GM10847 (cell line): ENCODE measurements around the gene ZBTB40.

ENCODE experiments used
- POLR2A ChIP-seq: IDR thresholded peaks from 2 replicates; pipeline ENCODE4 v1.6.1; 2011; ENCODE audit not compliant: insufficient read length; ENCODE audit errors: extremely low read depth

Gene ZBTB40

GRCh38 chr1:22540337-22540736, 88.7 kb downstream of the ZBTB40 start:
- TF ChIP-seq POLR2A: no peak

DNA sequence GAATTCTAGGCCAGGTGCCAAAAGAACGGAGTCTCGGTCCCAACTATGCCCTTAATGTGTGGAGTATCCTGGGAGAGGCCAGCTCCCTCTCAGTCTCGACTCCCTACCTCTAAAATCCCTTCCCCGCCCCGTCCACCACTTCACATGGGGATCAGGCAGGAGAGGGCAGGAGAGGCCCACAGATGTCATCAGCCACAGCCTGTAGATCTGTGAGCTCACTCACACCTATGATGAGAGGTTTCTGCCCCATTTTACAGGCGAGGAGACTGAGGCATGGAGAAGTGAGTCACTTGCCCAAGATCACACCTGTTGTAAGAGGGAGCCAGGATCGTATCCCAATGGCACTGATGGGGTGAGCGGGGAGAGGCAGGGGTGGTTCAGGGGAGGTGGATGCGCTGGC, 91.2 kb downstream of the ZBTB40 start:
- no peak for TF ChIP-seq POLR2A

GRCh38 chr1:22543679-22544078, 92.0 kb downstream of the ZBTB40 start:
- no peak for TF ChIP-seq POLR2A

- TF ChIP-seq POLR2A: no peak
These were observed 93.0 kb downstream of the ZBTB40 start for GRCh38 chr1:22544606-22545005.

GRCh38 chr1:22545141-22545540, 93.5 kb downstream of the ZBTB40 start:
- TF ChIP-seq POLR2A: no peak

GRCh38 chr1:22547186-22547817, 95.7 kb downstream of the ZBTB40 start:
- no peak for TF ChIP-seq POLR2A

GRCh38 chr1:22547818-22548462, 96.3 kb downstream of the ZBTB40 start:
- no peak for TF ChIP-seq POLR2A

- TF ChIP-seq POLR2A: no peak
These were observed 98.4 kb downstream of the ZBTB40 start for GRCh38 chr1:22550021-22550420.

DNA sequence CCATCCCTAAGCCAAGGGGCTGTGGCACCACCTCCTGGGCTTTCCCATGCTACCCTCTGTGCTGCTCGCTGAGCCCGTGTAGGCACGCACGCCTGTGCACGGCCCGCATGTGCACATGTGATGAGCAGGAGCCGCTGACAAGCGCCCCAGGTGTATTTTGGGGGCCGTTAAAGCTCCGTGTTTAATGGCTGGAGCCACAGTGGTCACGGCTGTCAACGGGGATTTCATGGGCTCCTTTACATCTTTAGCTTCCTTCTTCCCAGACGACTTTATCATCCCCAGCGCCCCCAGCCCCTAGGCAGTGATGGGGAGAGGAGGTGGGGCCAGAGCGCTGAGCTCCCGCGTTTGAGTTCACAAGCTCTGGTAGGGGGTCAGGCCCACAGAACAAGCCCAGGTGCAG, 99.9 kb downstream of the ZBTB40 start:
- no peak for TF ChIP-seq POLR2A

GRCh38 chr1:22552021-22552420, 100.4 kb downstream of the ZBTB40 start:
- no peak for TF ChIP-seq POLR2A

DNA sequence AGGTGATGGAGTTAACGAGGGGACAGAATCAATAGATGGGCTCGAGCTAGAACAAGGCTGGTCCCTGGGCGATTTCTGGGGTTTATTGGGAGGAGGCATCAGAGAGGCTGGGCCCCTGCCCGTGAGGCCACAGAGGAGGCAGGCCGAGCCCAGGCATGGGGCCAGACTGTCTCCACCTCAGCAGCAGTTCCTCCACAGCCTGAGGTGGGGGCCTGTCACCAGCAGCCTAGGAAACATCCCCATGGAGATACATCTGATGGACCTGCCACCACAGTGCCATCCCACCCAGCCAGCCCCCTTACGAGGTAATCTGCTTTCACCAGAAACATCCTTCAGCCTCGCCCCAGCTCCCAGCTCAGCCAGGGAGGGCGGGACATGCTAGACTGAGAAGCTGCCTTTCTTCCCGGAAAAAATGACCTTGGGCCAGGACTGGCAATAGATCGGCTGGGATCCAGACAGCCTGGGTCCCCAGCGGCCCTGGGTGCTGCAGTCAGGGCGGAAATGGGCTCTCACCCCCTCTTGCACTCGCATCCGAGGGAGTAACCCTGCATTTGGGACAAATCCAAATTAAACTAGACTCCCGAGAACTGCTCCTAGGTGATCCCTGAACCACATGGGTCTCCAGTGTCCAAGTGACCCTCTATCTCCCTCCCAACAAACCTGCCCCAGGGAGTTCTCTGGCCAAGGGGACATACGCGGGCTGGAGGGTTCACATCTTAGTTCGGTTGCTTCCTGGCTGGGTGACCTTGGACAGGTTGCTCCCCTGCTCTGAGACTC, 101.6 kb downstream of the ZBTB40 start:
- no peak for TF ChIP-seq POLR2A

DNA sequence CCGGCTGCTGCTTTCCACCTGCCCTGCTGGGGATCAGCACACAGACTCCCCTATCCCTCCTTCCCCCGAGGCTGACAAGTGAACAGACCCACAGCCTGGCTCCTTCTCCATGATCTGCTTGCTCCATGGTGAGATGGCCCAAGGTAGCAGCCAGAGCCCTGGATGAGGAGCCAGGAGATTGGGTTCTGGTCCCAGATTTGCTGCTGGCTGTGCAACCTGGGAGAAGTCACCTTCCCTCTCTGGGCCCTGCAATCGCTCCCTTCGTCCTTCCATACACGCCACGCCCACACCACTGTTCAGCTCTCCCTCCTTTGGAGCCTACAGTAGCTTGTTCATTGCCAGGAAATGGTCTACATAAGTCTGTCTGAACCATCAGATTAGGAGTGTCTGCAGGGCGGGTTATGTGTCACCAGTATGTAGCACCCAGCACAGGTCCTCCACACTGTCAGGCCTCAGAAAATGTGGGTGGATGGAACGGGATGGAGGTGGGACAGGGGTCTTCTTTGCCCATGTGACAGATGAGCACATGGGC, 102.4 kb downstream of the ZBTB40 start:
- no peak for TF ChIP-seq POLR2A

DNA sequence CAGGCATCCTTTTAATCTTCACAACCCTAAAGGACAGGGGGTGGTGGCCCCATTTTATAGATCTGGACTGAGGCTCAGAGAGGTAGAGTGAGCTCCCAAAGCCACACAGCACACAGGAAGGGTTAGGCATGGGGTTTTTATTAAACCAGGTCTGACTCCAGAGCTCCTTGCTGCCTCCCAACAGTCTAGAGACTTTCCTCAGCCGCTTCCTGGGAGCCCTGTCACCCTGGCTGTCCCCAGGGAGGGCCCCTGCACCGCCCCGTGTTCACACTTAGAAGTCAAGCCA, 103.7 kb downstream of the ZBTB40 start:
- no peak for TF ChIP-seq POLR2A

DNA sequence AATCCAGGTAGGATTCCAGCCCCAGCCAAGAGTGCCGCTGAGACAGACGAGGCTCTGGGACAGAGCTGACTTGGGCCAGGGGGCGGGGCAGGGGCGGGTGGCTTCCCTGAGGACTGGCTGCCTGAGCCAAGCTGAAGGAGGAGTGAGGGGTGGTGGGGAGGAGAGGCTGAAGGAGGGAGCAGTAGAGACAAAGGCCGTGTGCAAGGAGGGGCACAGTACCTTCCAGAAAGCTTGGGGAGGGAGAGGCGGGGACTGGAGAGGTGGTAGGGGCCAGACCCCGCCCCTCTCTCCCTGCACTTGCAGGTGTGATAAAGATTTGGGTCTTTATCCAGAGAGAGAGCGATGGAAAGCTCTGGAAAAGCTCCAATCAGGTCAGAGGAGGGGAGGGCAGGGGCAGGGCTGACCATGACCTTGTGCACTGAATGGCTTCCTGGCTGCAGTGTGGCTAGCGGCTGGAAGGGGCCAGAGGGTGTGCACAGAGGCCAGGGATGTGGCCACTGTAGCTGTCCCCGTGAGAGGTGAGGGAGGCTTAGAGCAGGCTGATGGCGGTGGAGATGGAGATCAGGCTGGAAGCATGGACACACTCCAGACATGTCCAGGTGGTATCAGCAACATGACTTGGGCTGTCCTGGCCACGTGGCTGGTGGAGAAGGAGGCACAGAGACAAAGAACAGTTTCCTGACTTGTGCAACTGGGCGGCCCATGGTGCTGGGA, 104.9 kb downstream of the ZBTB40 start:
- no peak for TF ChIP-seq POLR2A

GRCh38 chr1:22557341-22557950, 105.8 kb downstream of the ZBTB40 start:
- no peak for TF ChIP-seq POLR2A
